Measurements from ENCODE around the gene LRP10. TPM values are rescaled to one million over a fixed set of nuclear protein-coding genes. Genes with fewer than 3 reads are reported as not detected.

LRP10 gene
- total RNA-seq, 1 donor from 2014 or later = 38.6 TPM

GRCh38 chr14:22896356-22896755 is 24.8 kb downstream of the LRP10 start:
- peaks cover 4% of the 10 kb centered on the region for H3K36me3 Mint-ChIP-seq
- no peak for TF ChIP-seq CTCF (IDR thresholded peaks at IDR 0.05; ENCODE audit: unreplicated experiment)
- no peaks in the 10 kb centered on the region for H3K27me3 Mint-ChIP-seq (ENCODE audit: low read depth)

GRCh38 chr14:22896760-22897159 is 25.2 kb downstream of the LRP10 start:
- Mint-ChIP-seq H3K27me3 (ENCODE audit: low read depth) (no peaks in the 10 kb centered on the region), H3K4me1 (no peaks in the 10 kb centered on the region), H3K27ac (no peak overlapping the region), H3K9me3 (no peaks in the 10 kb centered on the region), H3K36me3 (peaks cover 7% of the 10 kb centered on the region), H3K4me3 (no peak overlapping the region)
- TF ChIP-seq CTCF (IDR thresholded peaks at IDR 0.05; ENCODE audit: unreplicated experiment) = no peak
- DNase-seq (ENCODE audit: low spot score in 2 of 2, unreplicated experiment in 2 of 2) = no peak

More at GRCh38 chr14:22896356-22896755, 24.8 kb downstream of the LRP10 start:
- Mint-ChIP-seq H3K27ac (no peak overlapping the region), H3K9me3 (no peaks in the 10 kb centered on the region), H3K4me3 (no peak overlapping the region), H3K4me1 (no peaks in the 10 kb centered on the region)
- DNase-seq (ENCODE audit: low spot score in 2 of 2, unreplicated experiment in 2 of 2) = no peak

- H3K27ac Mint-ChIP-seq = no peak overlapping the region
Observed at GRCh38 chr14:22897357-22897756, 25.8 kb downstream of the LRP10 start.

GRCh38 chr14:22898302-22899090 is 27.0 kb downstream of the LRP10 start:
- Mint-ChIP-seq H3K27ac (no peak overlapping the region), H3K27me3 (ENCODE audit: low read depth) (no peaks in the 10 kb centered on the region), H3K9me3 (no peaks in the 10 kb centered on the region), H3K4me1 (no peaks in the 10 kb centered on the region), H3K36me3 (peaks cover 14% of the 10 kb centered on the region), H3K4me3 (no peak overlapping the region)
- no peak for DNase-seq (ENCODE audit: low spot score in 2 of 2, unreplicated experiment in 2 of 2)
- no peak for TF ChIP-seq CTCF (IDR thresholded peaks at IDR 0.05; ENCODE audit: unreplicated experiment)

More at GRCh38 chr14:22897357-22897756, 25.8 kb downstream of the LRP10 start:
- no peaks in the 10 kb centered on the region for H3K9me3 Mint-ChIP-seq
- H3K27me3 Mint-ChIP-seq (ENCODE audit: low read depth) = no peaks in the 10 kb centered on the region
- DNase-seq (ENCODE audit: low spot score in 2 of 2, unreplicated experiment in 2 of 2) = no peak
- H3K4me1 Mint-ChIP-seq = no peaks in the 10 kb centered on the region
- no peak overlapping the region for H3K4me3 Mint-ChIP-seq
- TF ChIP-seq CTCF (IDR thresholded peaks at IDR 0.05; ENCODE audit: unreplicated experiment) = no peak
- H3K36me3 Mint-ChIP-seq = peaks cover 12% of the 10 kb centered on the region

GRCh38 chr14:22900081-22900799 is 28.7 kb downstream of the LRP10 start:
- Mint-ChIP-seq H3K27me3 (ENCODE audit: low read depth) (no peaks in the 10 kb centered on the region), H3K9me3 (no peaks in the 10 kb centered on the region), H3K4me1 (no peaks in the 10 kb centered on the region), H3K36me3 (peaks cover 29% of the 10 kb centered on the region), H3K4me3 (no peak overlapping the region), H3K27ac (no peak overlapping the region)
- peak; percentile 19 for TF ChIP-seq CTCF (IDR thresholded peaks at IDR 0.05; ENCODE audit: unreplicated experiment)
- no peak for DNase-seq (ENCODE audit: low spot score in 2 of 2, unreplicated experiment in 2 of 2)

Data from mesothelial cell of epicardium (in vitro differentiated cells).